Neuronal stem cell (in vitro differentiated cells): Measurements from ENCODE around the gene ENOX1.
A peak's percentile ranks its signal among the peaks of the same experiment; 100 is the strongest.

Experiments used
- DNase-seq: peaks from one replicate; pipeline ENCODE4 v3.0.0-alpha.2; 2013; ENCODE audit warnings: low spot score
- H2AFZ ChIP-seq: one replicate; pipeline ENCODE4 v1.6.1; 2013; ENCODE audit warnings: mild to moderate bottlenecking, low read length, inconsistent platforms
- H2AK5ac ChIP-seq: 2 replicates; pipeline ENCODE4 v1.6.1; 2013; ENCODE audit warnings: low read depth, mild to moderate bottlenecking, inconsistent platforms, low read length, moderate library complexity, mixed read lengths
- H2BK120ac ChIP-seq: 2 replicates; pipeline ENCODE4 v1.6.1; 2013; ENCODE audit warnings: low read depth, mild to moderate bottlenecking, inconsistent platforms, low read length, moderate library complexity, mixed read lengths
- H2BK12ac ChIP-seq: one replicate; pipeline ENCODE4 v1.6.1; 2013; ENCODE audit warnings: low read length, inconsistent platforms
- H2BK15ac ChIP-seq: 2 replicates; pipeline ENCODE4 v1.6.1; 2013; ENCODE audit warnings: mild to moderate bottlenecking, low read length, inconsistent platforms, mixed read lengths
- H2BK5ac ChIP-seq: one replicate; pipeline ENCODE4 v1.6.1; 2013; ENCODE audit warnings: inconsistent platforms, mild to moderate bottlenecking, low read length, moderate library complexity
- H3K14ac ChIP-seq: one replicate; pipeline ENCODE4 v1.6.1; 2013; ENCODE audit warnings: low read length, inconsistent platforms
- H3K18ac ChIP-seq: 2 replicates; pipeline ENCODE4 v1.6.1; 2013; ENCODE audit warnings: low read length, inconsistent platforms
- H3K23ac ChIP-seq: 2 replicates; pipeline ENCODE4 v1.6.1; 2013; ENCODE audit warnings: low read depth, mild to moderate bottlenecking, mixed read lengths, low read length, inconsistent platforms; ENCODE audit not compliant: poor library complexity
- H3K27ac ChIP-seq: replicated peaks from 3 replicates; pipeline ENCODE4 v1.5.1; 2013; ENCODE audit warnings: low read length, inconsistent platforms
- H3K27me3 ChIP-seq, 3 experiments: 2 replicates each; pipeline ENCODE4 v1.6.1; 2013; ENCODE audit warnings: low read length in 3 of 3, mild to moderate bottlenecking in 2 of 3, inconsistent platforms in 1 of 3, low read depth in 1 of 3, mixed read lengths in 1 of 3, moderate library complexity in 1 of 3; ENCODE audit not compliant: control insufficient read depth in 3 of 3, insufficient read depth in 3 of 3
- H3K36me3 ChIP-seq, 2 donors: replicated peaks in 1 of 2; 2 replicates each; pipeline ENCODE4 v1.6.1; 2013; ENCODE audit warnings: low read length in 2 of 2; ENCODE audit not compliant: control insufficient read depth in 2 of 2, insufficient read depth in 2 of 2
- H3K4ac ChIP-seq: 2 replicates; pipeline ENCODE4 v1.6.1; 2013; ENCODE audit warnings: inconsistent platforms, mild to moderate bottlenecking, low read length, moderate library complexity
- H3K4me1 ChIP-seq, 2 donors: 1 replicate in 1 of 2; 2 replicates in 1 of 2; pipeline ENCODE4 v1.6.1; 2013; ENCODE audit warnings: low read length in 2 of 2, low read depth in 1 of 2; ENCODE audit not compliant: control insufficient read depth in 2 of 2, insufficient read depth in 1 of 2
- H3K4me2 ChIP-seq: one replicate; pipeline ENCODE4 v1.6.1; 2013; ENCODE audit warnings: mild to moderate bottlenecking, low read length, inconsistent platforms; ENCODE audit not compliant: insufficient read depth, poor library complexity, severe bottlenecking
- H3K4me3 ChIP-seq, 2 donors: 2 replicates each; pipeline ENCODE4 v1.5.1; 2013; ENCODE audit warnings: low read length in 2 of 2, mild to moderate bottlenecking in 2 of 2, inconsistent platforms in 1 of 2, moderate library complexity in 1 of 2
- H3K79me1 ChIP-seq: one replicate; pipeline ENCODE4 v1.6.1; 2013; ENCODE audit warnings: low read depth, mild to moderate bottlenecking, inconsistent platforms, low read length, moderate library complexity
- H3K9ac ChIP-seq: one replicate; pipeline ENCODE4 v1.6.1; 2013; ENCODE audit warnings: mild to moderate bottlenecking, low read depth, low read length, inconsistent platforms; ENCODE audit not compliant: poor library complexity
- H3K9me3 ChIP-seq, 2 donors: replicated peaks in 1 of 2; 2 replicates each; pipeline versions ENCODE3 to v1.6.1; 2013; ENCODE audit warnings: low read length in 2 of 2, mild to moderate bottlenecking in 2 of 2, inconsistent platforms in 1 of 2, low read depth in 1 of 2, mixed read lengths in 1 of 2, moderate library complexity in 1 of 2; ENCODE audit not compliant: control insufficient read depth in 2 of 2, insufficient read depth in 1 of 2
- H4K8ac ChIP-seq: one replicate; pipeline ENCODE4 v1.6.1; 2013; ENCODE audit warnings: low read depth, mild to moderate bottlenecking, inconsistent platforms, low read length, moderate library complexity
- H4K91ac ChIP-seq: one replicate; pipeline ENCODE4 v1.6.1; 2013; ENCODE audit warnings: low read length, low read depth, mild to moderate bottlenecking, inconsistent platforms; ENCODE audit not compliant: poor library complexity
- WGBS, 2 donors: extraction: QIAGEN DNeasy Blood & Tissue Kit; methylation state at CpG; one replicate each; pipeline ENCODE4 v1.1.7; 2013; ENCODE audit warnings: missing lambda C conversion rate in 2 of 2, mixed read lengths in 1 of 2; ENCODE audit not compliant: insufficient read length in 2 of 2, insufficient replicate concordance in 1 of 2; ENCODE audit errors: extremely low coverage in 2 of 2; 5-methylcytosine and 5-hydroxymethylcytosine counted together

The ENOX1 gene

GRCh38 chr13:43516401-43516833 lies 270.4 kb downstream of the ENOX1 start:
- H3K23ac ChIP-seq: no peak overlapping the region
- H3K9me3 ChIP-seq: no peaks in the 10 kb centered on the region
- no peak overlapping the region for H3K4ac ChIP-seq
- H3K27ac ChIP-seq: no peak overlapping the region
- H3K79me1 ChIP-seq: no peaks in the 10 kb centered on the region
- H3K18ac ChIP-seq: no peak overlapping the region
- WGBS, 2 donors: no CpG with 5 or more reads among the region's 2 CpGs
- H2AK5ac ChIP-seq: no peak overlapping the region
- H4K91ac ChIP-seq: no peak overlapping the region
- H3K4me2 ChIP-seq: no peak overlapping the region
- H2BK12ac ChIP-seq: no peak overlapping the region
- no peak overlapping the region for H2BK120ac ChIP-seq
- H2BK5ac ChIP-seq: no peak overlapping the region
- no peak overlapping the region for H3K9ac ChIP-seq
- no peak overlapping the region for H3K4me3 ChIP-seq
- no peak for DNase-seq
- H3K14ac ChIP-seq: no peak overlapping the region
- no peak overlapping the region for H2BK15ac ChIP-seq
- peak overlapping the region; percentile 42 for H2AFZ ChIP-seq
- no peaks in the 10 kb centered on the region for H3K27me3 ChIP-seq
- H4K8ac ChIP-seq: no peak overlapping the region
- peaks cover 2% of the 10 kb centered on the region in 2 donors for H3K4me1 ChIP-seq
- no peaks in the 10 kb centered on the region for H3K36me3 ChIP-seq

GRCh38 chr13:43515531-43515930 lies 271.2 kb downstream of the ENOX1 start:
- no peak overlapping the region for H2AFZ ChIP-seq
- no peak for DNase-seq
- no peak overlapping the region for H2BK5ac ChIP-seq
- H2BK120ac ChIP-seq: no peak overlapping the region
- H3K27ac ChIP-seq: no peak overlapping the region
- WGBS, 2 donors: no CpG with 5 or more reads among the region's 1 CpG
- H3K4me2 ChIP-seq: no peak overlapping the region
- no peaks in the 10 kb centered on the region for H3K36me3 ChIP-seq
- H2BK15ac ChIP-seq: no peak overlapping the region
- H4K8ac ChIP-seq: no peak overlapping the region
- H3K9me3 ChIP-seq: no peaks in the 10 kb centered on the region
- no peak overlapping the region for H3K14ac ChIP-seq
- H3K4me1 ChIP-seq: peaks cover 2% of the 10 kb centered on the region in 2 donors
- no peak overlapping the region for H2AK5ac ChIP-seq
- no peak overlapping the region for H3K9ac ChIP-seq
- H3K27me3 ChIP-seq: no peaks in the 10 kb centered on the region
- H3K18ac ChIP-seq: no peak overlapping the region
- no peak overlapping the region for H3K4ac ChIP-seq
- H3K79me1 ChIP-seq: no peaks in the 10 kb centered on the region
- H3K23ac ChIP-seq: no peak overlapping the region
- no peak overlapping the region for H2BK12ac ChIP-seq
- no peak overlapping the region for H4K91ac ChIP-seq
- H3K4me3 ChIP-seq: no peak overlapping the region

DNA sequence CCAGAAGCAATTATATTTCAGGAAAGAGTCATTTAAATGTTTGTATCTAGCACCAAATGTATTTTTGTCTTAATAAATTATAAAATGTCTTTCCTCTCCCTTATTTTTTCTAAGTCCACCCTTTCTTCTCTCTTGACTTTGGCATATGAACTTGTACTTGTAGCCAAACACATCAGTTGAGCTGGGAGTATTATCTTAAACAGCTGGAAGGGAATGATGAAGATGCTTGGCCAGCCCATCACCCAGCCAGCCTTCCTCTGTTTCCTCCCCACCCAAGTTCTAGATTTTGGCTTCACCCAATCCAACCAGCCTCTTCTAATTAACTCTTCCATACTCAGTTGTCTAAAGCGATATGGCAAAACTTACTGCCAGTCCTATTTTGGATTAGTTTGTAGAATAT lies 272.5 kb downstream of the ENOX1 start:
- H3K9ac ChIP-seq: no peak overlapping the region
- WGBS, 2 donors: no CpG with 5 or more reads among the region's 1 CpG
- DNase-seq: no peak
- H3K4me1 ChIP-seq: peaks cover 2% of the 10 kb centered on the region in 2 donors
- H3K27ac ChIP-seq: no peak overlapping the region
- H2AFZ ChIP-seq: no peak overlapping the region
- no peak overlapping the region for H3K4me3 ChIP-seq
- no peak overlapping the region for H2AK5ac ChIP-seq
- H3K4me2 ChIP-seq: no peak overlapping the region
- no peak overlapping the region for H3K18ac ChIP-seq
- no peak overlapping the region for H2BK15ac ChIP-seq
- no peak overlapping the region for H3K14ac ChIP-seq
- H3K23ac ChIP-seq: no peak overlapping the region
- H3K79me1 ChIP-seq: no peaks in the 10 kb centered on the region
- H2BK12ac ChIP-seq: no peak overlapping the region
- no peaks in the 10 kb centered on the region for H3K36me3 ChIP-seq
- no peaks in the 10 kb centered on the region for H3K27me3 ChIP-seq
- H3K4ac ChIP-seq: no peak overlapping the region
- no peak overlapping the region for H4K91ac ChIP-seq
- H2BK120ac ChIP-seq: no peak overlapping the region
- H4K8ac ChIP-seq: no peak overlapping the region
- H3K9me3 ChIP-seq: no peaks in the 10 kb centered on the region
- no peak overlapping the region for H2BK5ac ChIP-seq

DNA sequence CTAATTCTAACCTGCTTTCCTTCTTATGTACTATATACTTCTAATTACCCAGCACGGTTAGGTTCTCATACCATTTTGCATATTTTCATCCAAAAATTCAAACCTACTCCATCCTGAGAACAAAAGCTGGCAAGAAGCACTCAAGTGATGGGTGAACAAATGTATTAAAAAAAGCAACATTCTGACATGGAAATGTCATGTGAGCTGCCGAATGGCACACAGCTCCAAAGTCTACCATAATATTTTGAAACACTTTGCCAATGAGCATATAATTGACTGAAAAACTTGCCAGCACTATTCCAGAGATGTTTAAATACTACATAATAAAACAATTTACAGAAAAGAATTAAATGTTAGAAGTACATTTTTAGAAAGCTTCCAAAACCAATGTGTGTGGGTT lies 274.6 kb downstream of the ENOX1 start:
- Histone ChIP-seq H3K23ac (no peak overlapping the region), H2AFZ (no peak overlapping the region), H4K8ac (no peak overlapping the region), H3K4me1 (peaks cover 2% of the 10 kb centered on the region in 2 donors), H3K14ac (no peak overlapping the region), H3K4me3 (no peak overlapping the region), H3K36me3 (no peaks in the 10 kb centered on the region), H3K9ac (no peak overlapping the region), H3K27ac (no peak overlapping the region), H3K4me2 (no peak overlapping the region), H2BK12ac (no peak overlapping the region), H3K27me3 (no peaks in the 10 kb centered on the region), H2BK15ac (no peak overlapping the region), H3K79me1 (no peaks in the 10 kb centered on the region), H3K4ac (no peak overlapping the region), H4K91ac (no peak overlapping the region), H3K18ac (no peak overlapping the region), H2BK5ac (no peak overlapping the region), H2BK120ac (no peak overlapping the region), H3K9me3 (no peaks in the 10 kb centered on the region), H2AK5ac (no peak overlapping the region)
- DNase-seq: no peak
- no CpG with 5 or more reads among the region's 2 CpGs for WGBS, 2 donors
